Common myeloid progenitor, CD34-positive (primary cell): ENCODE results near the gene LYRM9.

Source experiments
- CTCF ChIA-PET: fragments of 350-600 bp; sonication (Branson Sonifier 250); formaldehyde crosslinking; loops from one replicate; lab custom pipeline; 2021; ENCODE audit warnings: antibody characterized with exemption; lab: Charles Lee
- POLR2A ChIA-PET: fragments of 350-600 bp; sonication (Branson Sonifier 250); formaldehyde crosslinking; loops from one replicate; lab custom pipeline; 2021; ENCODE audit warnings: antibody characterized with exemption; lab: Charles Lee
- DNase-seq, 3 donors: peaks; one replicate each; pipeline versions ENCODE4 v3.0.0 to v3.0.0-alpha.2; 2013
- H3K27ac ChIP-seq, 2 experiments: 1 replicate in 1 of 2; 2 replicates in 1 of 2; pipeline ENCODE4 v1.7.0; 2013; ENCODE audit warnings: inconsistent platforms in 2 of 2, low read length in 2 of 2, mild to moderate bottlenecking in 2 of 2, low read depth in 1 of 2, moderate library complexity in 1 of 2; ENCODE audit not compliant: severe bottlenecking in 2 of 2, insufficient read depth in 1 of 2, poor library complexity in 1 of 2
- H3K27me3 ChIP-seq, 5 experiments: replicated peaks in 2 of 5; 1 replicate in 3 of 5; 2 replicates in 2 of 5; pipeline versions ENCODE4 v1.6.1 to v1.7.0; 2013; ENCODE audit warnings: low read length in 4 of 5, mild to moderate bottlenecking in 2 of 5, moderate library complexity in 2 of 5, inconsistent platforms in 1 of 5; ENCODE audit not compliant: insufficient read depth in 5 of 5, control insufficient read depth in 4 of 5
- H3K36me3 ChIP-seq, 4 experiments: 1 replicate in 2 of 4; 2 replicates in 2 of 4; pipeline versions ENCODE4 v1.6.1 to v1.7.0; 2013; ENCODE audit warnings: low read length in 3 of 4, control low read depth in 1 of 4, mild to moderate bottlenecking in 1 of 4; ENCODE audit not compliant: control insufficient read depth in 4 of 4, insufficient read depth in 4 of 4
- H3K4me1 ChIP-seq, 4 experiments: 1 replicate in 3 of 4; 2 replicates in 1 of 4; pipeline versions ENCODE4 v1.6.1 to v1.7.1; 2013; ENCODE audit warnings: low read length in 3 of 4, mild to moderate bottlenecking in 3 of 4, control low read depth in 1 of 4, inconsistent platforms in 1 of 4, moderate library complexity in 1 of 4; ENCODE audit not compliant: control insufficient read depth in 4 of 4, insufficient read depth in 4 of 4; ENCODE audit errors: control extremely low read depth in 1 of 4
- H3K4me3 ChIP-seq, 7 experiments: 1 replicate in 4 of 7; 2 replicates in 3 of 7; pipeline versions ENCODE4 v1.5.1 to v1.7.0; 2013; ENCODE audit warnings: mild to moderate bottlenecking in 7 of 7, low read length in 6 of 7, moderate library complexity in 6 of 7, inconsistent platforms in 2 of 7, low read depth in 2 of 7, control low read depth in 1 of 7; ENCODE audit not compliant: insufficient read depth in 4 of 7, control insufficient read depth in 1 of 7; ENCODE audit errors: extremely low read depth in 1 of 7
- H3K9me3 ChIP-seq, 5 experiments: 1 replicate in 4 of 5; 2 replicates in 1 of 5; pipeline versions ENCODE4 v1.6.1 to v1.7.1; 2013; ENCODE audit warnings: low read length in 4 of 5, mild to moderate bottlenecking in 2 of 5, inconsistent platforms in 1 of 5, low read depth in 1 of 5, moderate library complexity in 1 of 5; ENCODE audit not compliant: control insufficient read depth in 4 of 5, insufficient read depth in 2 of 5; ENCODE audit errors: control extremely low read depth in 1 of 5
- WGBS: methylation state at CpG from one replicate; pipeline ENCODE4 v1.1.5; 2013; ENCODE audit not compliant: insufficient coverage; 5-methylcytosine and 5-hydroxymethylcytosine counted together

The LYRM9 gene

GRCh38 chr17:27856676-27857432 lies 36.3 kb downstream of the LYRM9 start:
- POLR2A ChIA-PET, result interaction anchor here (0.6 kb wide), 1 partner anchor 22 kb away, joined by 3 read pairs; no protein-coding TSS in a partner anchor
- Histone ChIP-seq H3K4me3 (no peak overlapping the region), H3K27me3 (no peaks in the 10 kb centered on the region), H3K27ac (no peak overlapping the region), H3K36me3 (no peaks in the 10 kb centered on the region), H3K9me3 (no peaks in the 10 kb centered on the region), H3K4me1 (no peaks in the 10 kb centered on the region)
- 84% methylated on average over 4 of the region's 5 CpGs for WGBS
- CTCF ChIA-PET, result interaction anchor here (0.9 to 2.0 kb wide), 3 partner anchors 13 to 26 kb away, joined by 3 to 5 read pairs (median 4); no protein-coding TSS in a partner anchor
- DNase-seq, result no peak

- 93% methylated on average over 2 of the region's 3 CpGs for WGBS
- Histone ChIP-seq H3K27ac (no peak overlapping the region), H3K27me3 (no peaks in the 10 kb centered on the region), H3K9me3 (no peaks in the 10 kb centered on the region), H3K36me3 (no peaks in the 10 kb centered on the region), H3K4me1 (no peaks in the 10 kb centered on the region), H3K4me3 (no peak overlapping the region)
- ChIA-PET POLR2A (no interaction called here), CTCF (interaction anchor here (1.1 to 2.0 kb wide), 4 partner anchors 12 to 50 kb away, joined by 3 to 5 read pairs (median 4); no protein-coding TSS in a partner anchor)
- no peak for DNase-seq
Observed at GRCh38 chr17:27855454-27855853, 37.7 kb downstream of the LYRM9 start.

- WGBS, result 86% methylated on average over 5 of the region's 5 CpGs
- Histone ChIP-seq H3K27ac (no peak overlapping the region), H3K27me3 (no peaks in the 10 kb centered on the region), H3K9me3 (no peaks in the 10 kb centered on the region), H3K4me3 (no peak overlapping the region), H3K4me1 (no peaks in the 10 kb centered on the region), H3K36me3 (no peaks in the 10 kb centered on the region)
- no peak for DNase-seq
- POLR2A ChIA-PET, result no interaction called here
- CTCF ChIA-PET, result no interaction called here
Observed at GRCh38 chr17:27854163-27854562, 39.0 kb downstream of the LYRM9 start.

DNA sequence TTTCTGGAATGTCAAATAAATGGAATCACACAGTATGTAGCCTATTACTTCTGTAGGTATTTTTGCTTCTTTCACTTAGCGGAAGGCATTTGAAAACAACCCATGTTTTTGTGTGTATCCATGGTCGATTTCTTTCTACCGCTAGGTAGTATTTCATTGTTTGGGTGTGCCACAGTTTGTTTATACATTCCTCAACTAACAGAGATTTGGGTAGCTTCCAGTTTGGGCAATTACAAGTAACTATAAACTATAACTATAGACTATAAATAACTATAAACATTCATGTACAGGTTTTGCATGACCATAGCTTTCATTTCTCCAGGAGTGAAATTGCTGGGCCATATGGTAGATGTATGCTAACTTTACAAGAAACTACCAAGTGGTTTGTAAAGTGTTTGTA lies 40.1 kb downstream of the LYRM9 start:
- ChIA-PET CTCF (no interaction called here), POLR2A (no interaction called here)
- Histone ChIP-seq H3K4me1 (peaks cover 0 to 4% (median 0%) of the 10 kb centered on the region in 4 experiments), H3K27ac (no peak overlapping the region), H3K9me3 (no peaks in the 10 kb centered on the region), H3K4me3 (no peak overlapping the region), H3K36me3 (no peaks in the 10 kb centered on the region), H3K27me3 (no peaks in the 10 kb centered on the region)
- WGBS, result 100% methylated on average over 1 of the region's 3 CpGs
- DNase-seq, result no peak

DNA sequence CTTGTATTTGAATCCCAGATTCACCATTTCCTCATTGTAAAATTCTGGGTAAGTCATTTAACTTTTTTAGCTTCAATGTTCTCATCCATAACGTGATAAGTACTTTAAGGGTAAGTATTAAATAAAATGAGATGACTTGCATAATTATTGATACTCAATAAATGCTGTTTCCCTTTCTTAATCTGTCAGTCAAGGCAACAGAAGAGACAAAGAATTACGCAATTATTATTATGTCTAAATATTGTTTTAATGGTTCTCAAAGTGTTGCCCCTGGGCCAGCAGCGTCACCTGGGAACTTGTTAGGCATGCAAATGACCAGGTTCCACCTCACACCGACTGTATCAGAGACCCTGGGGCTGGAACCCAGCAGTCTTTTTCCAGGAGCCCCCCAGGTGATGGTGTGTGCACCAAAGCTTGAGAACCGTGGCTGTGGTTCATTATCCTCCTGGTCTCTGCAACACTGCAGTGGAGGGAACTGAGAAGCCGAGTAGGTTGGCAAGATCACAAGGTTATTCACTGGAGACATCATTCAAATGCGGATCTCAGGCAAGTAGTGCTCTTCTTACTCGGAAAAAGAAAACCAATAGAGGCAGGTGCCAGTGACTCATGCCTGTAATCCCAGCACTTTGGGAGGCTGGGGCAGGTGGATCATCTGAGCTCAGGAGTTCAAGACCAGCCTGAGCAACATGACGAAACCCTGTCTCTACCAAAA lies 43.5 kb downstream of the LYRM9 start:
- no peak for DNase-seq
- Histone ChIP-seq H3K4me3 (no peak overlapping the region), H3K27ac (no peak overlapping the region), H3K4me1 (peaks cover 0 to 17% (median 10%) of the 10 kb centered on the region in 4 experiments), H3K27me3 (no peaks in the 10 kb centered on the region), H3K9me3 (no peaks in the 10 kb centered on the region), H3K36me3 (no peaks in the 10 kb centered on the region)
- 93% methylated on average over 7 of the region's 9 CpGs for WGBS
- POLR2A ChIA-PET, result no interaction called here
- CTCF ChIA-PET, result interaction anchor here (2.7 kb wide), 1 partner anchor 30 kb away, joined by 13 read pairs; no protein-coding TSS in a partner anchor

DNA sequence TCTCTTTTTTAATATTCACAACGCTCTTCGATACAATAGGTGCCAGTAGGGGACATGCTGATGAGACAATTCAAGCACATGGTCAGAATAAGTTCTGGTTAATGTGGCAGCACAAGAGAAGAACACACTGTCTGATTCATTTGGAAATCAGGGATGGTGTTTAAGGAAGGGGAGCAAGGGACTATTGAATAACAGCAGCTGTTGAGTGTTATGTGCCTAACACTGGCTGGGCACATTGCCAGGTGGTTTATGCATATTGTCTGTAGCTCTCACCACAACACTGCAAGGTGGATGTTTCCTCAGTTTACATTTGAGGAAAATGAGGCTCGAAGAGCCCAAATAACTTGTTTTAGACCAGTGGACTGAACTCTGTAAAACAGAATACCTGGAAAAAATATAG lies 44.2 kb downstream of the LYRM9 start:
- Histone ChIP-seq H3K27ac (no peak overlapping the region), H3K4me3 (no peak overlapping the region), H3K4me1 (peaks cover 0 to 17% (median 10%) of the 10 kb centered on the region in 4 experiments), H3K9me3 (no peaks in the 10 kb centered on the region), H3K27me3 (no peaks in the 10 kb centered on the region), H3K36me3 (no peaks in the 10 kb centered on the region)
- no peak for DNase-seq
- 100% methylated on average over 2 of the region's 3 CpGs for WGBS
- ChIA-PET POLR2A (no interaction called here), CTCF (no interaction called here)
